SK-N-SH (cell line): Measurements from ENCODE around the gene GCM1.

Source experiments
- CTCF ChIP-seq: fragments of 200-600 bp; sonication (generic); IDR thresholded peaks from 2 replicates; pipeline ENCODE4 v1.6.1; 2017; ENCODE audit warnings: antibody characterized with exemption, mild to moderate bottlenecking, moderate library complexity
- EP300 ChIP-seq, 2 experiments: IDR thresholded peaks; 2 replicates each; pipeline versions ENCODE4 v1.4.0 to v1.6.1; 2012; ENCODE audit warnings: borderline replicate concordance in 1 of 2, low read depth in 1 of 2, low read length in 1 of 2
- TCF12 ChIP-seq: IDR thresholded peaks from 2 replicates; pipeline ENCODE4 v1.4.0; 2012

- TF ChIP-seq CTCF, result no peak
- no peak for TF ChIP-seq TCF12
- TF ChIP-seq EP300 (IDR thresholded peaks at IDR 0.05; ENCODE audit: borderline replicate concordance in 1 of 2, low read depth in 1 of 2, low read length in 1 of 2), result no peak
Measured at GRCh38 chr6:53192682-53193188, 44.1 kb upstream of the GCM1 start.
